Subcutaneous abdominal adipose tissue (tissue), 5 donors: ENCODE measurements around the gene PLCH1.

Experiments
- H3K27ac ChIP-seq: one replicate; pipeline ENCODE4 v1.7.0; 2013; ENCODE audit warnings: low read depth, mild to moderate bottlenecking, inconsistent platforms, low read length, moderate library complexity
- H3K27me3 ChIP-seq, 5 donors: one replicate each; pipeline ENCODE4 v1.7.0; 2013; ENCODE audit warnings: low read length in 5 of 5, inconsistent platforms in 1 of 5; ENCODE audit not compliant: control insufficient read depth in 5 of 5, insufficient read depth in 4 of 5
- H3K36me3 ChIP-seq, 5 donors: one replicate each; pipeline ENCODE4 v1.7.0; 2013; ENCODE audit warnings: low read length in 5 of 5; ENCODE audit not compliant: control insufficient read depth in 5 of 5, insufficient read depth in 5 of 5
- H3K4me1 ChIP-seq, 5 donors: one replicate each; pipeline ENCODE4 v1.7.0; 2013; ENCODE audit warnings: low read length in 5 of 5, mild to moderate bottlenecking in 3 of 5, moderate library complexity in 1 of 5; ENCODE audit not compliant: control insufficient read depth in 5 of 5, insufficient read depth in 5 of 5
- H3K4me3 ChIP-seq, 5 donors: one replicate each; pipeline ENCODE4 v1.7.0; 2013; ENCODE audit warnings: low read length in 5 of 5, low read depth in 1 of 5
- H3K9ac ChIP-seq, 5 donors: one replicate each; pipeline ENCODE4 v1.7.0; 2013; ENCODE audit warnings: low read length in 5 of 5, mild to moderate bottlenecking in 4 of 5, moderate library complexity in 3 of 5
- H3K9me3 ChIP-seq, 5 donors: one replicate each; pipeline ENCODE4 v1.7.0; 2013; ENCODE audit warnings: low read length in 5 of 5; ENCODE audit not compliant: control insufficient read depth in 5 of 5
- donor health status: healthy.
- donor health status: healthy.
- donor health status: healthy.
- donor health status: healthy.
- donor health status: healthy.

Gene PLCH1

DNA sequence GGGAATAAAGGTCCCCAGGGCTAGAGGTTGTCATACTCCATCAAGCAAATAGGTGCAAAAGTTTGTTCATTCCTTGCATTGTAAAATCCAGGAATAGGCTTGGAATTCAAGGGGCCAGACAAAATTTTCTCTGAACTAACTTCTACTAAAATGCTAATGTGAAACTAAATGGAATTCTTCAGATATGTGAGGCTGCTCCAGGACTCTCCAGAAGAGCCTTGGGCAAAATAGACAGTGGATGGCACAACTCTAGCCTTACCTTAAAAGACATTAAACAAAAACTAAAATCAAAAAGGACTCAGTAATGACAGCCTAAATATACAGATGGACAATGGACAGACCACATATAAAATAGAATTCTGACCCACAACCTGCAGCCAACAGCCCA is 320.6 kb downstream of the PLCH1 start:
- H3K4me1 ChIP-seq, result no peaks in the 10 kb centered on the region
- H3K9me3 ChIP-seq, result peaks cover 3 to 36% (median 21%) of the 10 kb centered on the region in 5 donors
- no peak overlapping the region for H3K4me3 ChIP-seq
- no peaks in the 10 kb centered on the region for H3K27me3 ChIP-seq
- H3K27ac ChIP-seq, result no peak overlapping the region
- H3K36me3 ChIP-seq, result no peaks in the 10 kb centered on the region
- H3K9ac ChIP-seq, result no peak overlapping the region

DNA sequence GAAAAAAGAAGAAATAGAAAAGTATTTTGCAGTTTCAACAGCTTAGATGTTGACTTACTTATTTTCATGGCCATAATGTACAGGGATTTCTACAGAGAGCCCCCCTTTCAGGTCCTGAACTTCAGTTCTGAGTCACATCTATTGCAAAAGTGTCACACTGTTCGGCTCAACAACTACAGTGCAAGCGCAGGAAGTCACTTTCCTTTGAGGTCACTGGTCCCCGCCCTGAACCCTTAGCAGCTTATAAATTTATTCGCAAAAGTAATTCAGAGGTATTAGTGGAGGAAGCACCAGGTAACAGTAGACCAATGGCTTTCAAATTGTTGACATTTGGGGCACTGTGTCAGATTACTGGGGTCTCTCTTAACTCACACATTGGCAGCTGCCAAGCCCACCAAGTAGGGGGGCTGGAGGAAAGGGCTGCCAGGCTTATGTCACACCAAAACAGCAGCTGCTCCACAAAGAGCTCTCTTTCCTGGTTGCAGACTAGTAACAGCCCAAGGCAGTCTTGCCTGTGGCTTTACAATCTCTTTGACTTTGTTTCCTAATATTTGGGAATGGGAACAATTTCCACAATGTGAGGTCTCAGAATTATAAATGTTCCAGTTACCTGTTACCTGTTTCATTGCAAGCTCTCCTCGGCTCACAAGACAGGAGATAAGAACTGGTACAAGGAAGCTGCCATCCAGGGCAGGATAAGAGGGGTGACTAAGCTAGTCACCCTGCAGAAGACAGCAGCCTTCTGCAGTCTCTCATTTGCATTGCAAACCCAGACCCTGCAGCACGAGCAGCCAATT is 321.1 kb downstream of the PLCH1 start:
- peaks cover 0 to 30% (median 15%) of the 10 kb centered on the region in 5 donors for H3K9me3 ChIP-seq
- H3K36me3 ChIP-seq, result no peaks in the 10 kb centered on the region
- H3K4me3 ChIP-seq, result no peak overlapping the region
- no peak overlapping the region for H3K27ac ChIP-seq
- H3K27me3 ChIP-seq, result no peaks in the 10 kb centered on the region
- no peaks in the 10 kb centered on the region for H3K4me1 ChIP-seq
- no peak overlapping the region for H3K9ac ChIP-seq

DNA sequence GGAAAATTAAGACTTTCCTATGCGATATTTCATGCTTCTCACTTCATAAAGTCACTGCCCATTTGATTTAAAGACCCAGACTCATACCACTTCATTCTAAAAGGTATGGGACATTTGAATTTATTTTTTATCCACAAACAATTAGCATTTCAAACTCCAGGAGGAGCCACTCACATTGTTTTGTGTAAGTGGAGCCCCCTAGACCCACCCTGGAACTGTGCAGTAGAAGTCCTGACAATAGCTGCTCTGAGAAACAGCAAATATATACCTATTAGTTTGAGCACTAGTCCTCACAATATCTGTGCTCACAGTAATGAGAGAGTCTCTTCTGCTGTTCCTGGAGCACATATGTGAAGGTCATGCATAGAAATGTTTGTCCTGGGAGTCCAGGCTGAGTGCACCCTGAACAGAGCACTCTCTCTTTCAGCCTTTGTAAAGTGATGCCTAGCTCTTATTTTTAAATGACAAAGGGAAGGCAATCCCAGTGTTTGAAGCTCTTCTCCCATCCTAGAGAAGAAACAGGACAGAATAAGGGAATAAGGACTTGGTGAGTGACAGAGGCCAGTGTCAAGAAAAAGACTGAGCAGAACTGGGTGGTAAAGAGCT is 323.9 kb downstream of the PLCH1 start:
- H3K9ac ChIP-seq, result no peak overlapping the region
- H3K27me3 ChIP-seq, result no peaks in the 10 kb centered on the region
- H3K36me3 ChIP-seq, result no peaks in the 10 kb centered on the region
- no peaks in the 10 kb centered on the region for H3K4me1 ChIP-seq
- H3K4me3 ChIP-seq, result no peak overlapping the region
- peaks cover 0 to 6% (median 1%) of the 10 kb centered on the region in 5 donors for H3K9me3 ChIP-seq
- H3K27ac ChIP-seq, result no peak overlapping the region

DNA sequence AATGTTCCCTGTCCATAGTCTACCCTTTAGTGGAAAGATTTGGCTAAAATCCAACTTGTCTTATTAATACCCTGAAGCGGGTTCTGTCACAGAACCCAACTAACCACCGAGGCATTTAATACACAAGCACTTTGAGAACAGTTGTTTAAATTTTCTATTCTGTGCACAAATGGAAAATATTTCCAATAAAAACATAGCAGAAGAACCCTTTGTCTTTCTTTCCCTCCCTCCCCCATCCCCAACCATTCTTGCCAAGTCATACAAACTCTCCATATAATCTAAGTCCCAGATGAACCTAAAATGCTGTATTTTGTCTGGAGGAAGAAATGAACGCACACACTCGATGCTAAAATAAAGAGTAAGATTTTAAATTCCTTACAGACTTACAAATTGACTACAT is 324.5 kb downstream of the PLCH1 start:
- H3K36me3 ChIP-seq, result no peaks in the 10 kb centered on the region
- no peak overlapping the region for H3K9ac ChIP-seq
- no peaks in the 10 kb centered on the region for H3K27me3 ChIP-seq
- H3K9me3 ChIP-seq, result peaks cover 0 to 2% (median 0%) of the 10 kb centered on the region in 5 donors
- H3K27ac ChIP-seq, result no peak overlapping the region
- no peak overlapping the region for H3K4me3 ChIP-seq
- H3K4me1 ChIP-seq, result no peaks in the 10 kb centered on the region

DNA sequence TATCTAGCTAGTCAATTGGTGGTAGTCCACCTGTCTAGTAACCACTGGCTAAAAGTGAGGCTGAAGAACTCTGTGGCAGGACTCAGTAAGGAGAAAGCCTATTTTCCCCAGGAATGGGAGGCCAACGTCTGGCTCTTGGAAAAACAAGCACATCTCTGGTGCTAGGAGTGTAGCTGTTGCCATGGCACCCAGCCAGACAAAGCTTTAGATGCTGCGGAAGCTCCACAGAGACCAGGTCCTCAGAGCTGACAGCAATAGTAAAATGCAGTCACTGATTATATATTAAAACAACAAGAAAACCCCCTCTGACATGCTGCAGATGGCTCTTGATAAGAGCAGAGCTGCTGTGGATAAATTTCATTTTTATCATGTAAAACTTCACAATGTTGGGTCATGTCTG is 326.5 kb downstream of the PLCH1 start:
- Histone ChIP-seq H3K9me3 (no peaks in the 10 kb centered on the region), H3K4me1 (no peaks in the 10 kb centered on the region), H3K36me3 (no peaks in the 10 kb centered on the region), H3K27ac (no peak overlapping the region), H3K9ac (no peak overlapping the region), H3K4me3 (no peak overlapping the region), H3K27me3 (no peaks in the 10 kb centered on the region)

DNA sequence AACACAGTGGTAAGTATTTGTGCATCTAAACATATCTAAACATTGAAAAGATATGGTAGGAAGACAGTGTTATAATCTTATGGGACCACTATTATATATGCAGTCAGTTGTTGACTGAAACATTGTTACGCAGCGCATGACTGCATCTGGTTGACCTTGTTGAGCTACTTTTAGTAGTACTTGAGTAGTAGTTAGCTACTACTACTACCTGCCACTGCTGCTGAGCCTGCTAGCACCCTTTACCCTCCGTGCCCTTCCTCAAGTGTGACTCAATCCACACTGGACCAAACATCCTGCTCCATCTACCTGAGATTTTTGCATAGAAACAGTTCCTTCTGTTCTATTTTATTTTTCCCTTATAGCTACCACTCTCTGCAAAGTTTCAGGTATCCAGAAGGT is 327.8 kb downstream of the PLCH1 start:
- H3K9ac ChIP-seq, result no peak overlapping the region
- no peaks in the 10 kb centered on the region for H3K36me3 ChIP-seq
- no peaks in the 10 kb centered on the region for H3K27me3 ChIP-seq
- H3K4me1 ChIP-seq, result no peaks in the 10 kb centered on the region
- H3K27ac ChIP-seq, result no peak overlapping the region
- no peaks in the 10 kb centered on the region for H3K9me3 ChIP-seq
- no peak overlapping the region for H3K4me3 ChIP-seq

DNA sequence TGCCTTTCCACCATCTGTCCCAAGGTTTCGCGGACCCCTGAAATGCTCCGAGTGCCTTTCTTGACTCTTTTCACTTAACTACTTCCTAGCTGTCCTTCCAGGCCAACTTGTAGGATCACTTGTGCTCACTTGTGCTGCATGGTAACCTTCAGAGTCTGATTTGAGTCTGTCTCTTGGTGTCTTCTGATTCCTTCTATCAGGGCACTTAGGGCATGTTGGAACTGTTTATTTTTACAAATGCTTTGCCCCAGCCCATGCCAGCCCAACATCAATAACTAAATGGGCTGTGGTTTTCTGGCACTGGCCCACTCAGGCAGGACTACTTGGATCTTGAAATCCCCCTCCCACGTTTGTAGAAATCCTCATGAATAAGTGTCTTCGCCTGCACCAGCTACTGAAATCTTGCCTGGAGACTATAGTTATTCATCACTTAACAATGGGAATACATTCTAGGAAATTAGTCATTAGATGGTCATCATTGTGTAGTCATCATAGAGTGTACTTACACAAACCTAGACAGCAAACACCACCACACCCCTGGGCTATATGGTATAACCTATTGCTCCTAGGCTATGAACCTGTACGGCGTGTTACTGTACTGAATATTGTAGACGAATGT is 328.3 kb downstream of the PLCH1 start:
- H3K36me3 ChIP-seq, result no peaks in the 10 kb centered on the region
- no peak overlapping the region for H3K27ac ChIP-seq
- H3K4me1 ChIP-seq, result no peaks in the 10 kb centered on the region
- no peak overlapping the region for H3K9ac ChIP-seq
- H3K27me3 ChIP-seq, result no peaks in the 10 kb centered on the region
- H3K4me3 ChIP-seq, result no peak overlapping the region
- H3K9me3 ChIP-seq, result no peaks in the 10 kb centered on the region

DNA sequence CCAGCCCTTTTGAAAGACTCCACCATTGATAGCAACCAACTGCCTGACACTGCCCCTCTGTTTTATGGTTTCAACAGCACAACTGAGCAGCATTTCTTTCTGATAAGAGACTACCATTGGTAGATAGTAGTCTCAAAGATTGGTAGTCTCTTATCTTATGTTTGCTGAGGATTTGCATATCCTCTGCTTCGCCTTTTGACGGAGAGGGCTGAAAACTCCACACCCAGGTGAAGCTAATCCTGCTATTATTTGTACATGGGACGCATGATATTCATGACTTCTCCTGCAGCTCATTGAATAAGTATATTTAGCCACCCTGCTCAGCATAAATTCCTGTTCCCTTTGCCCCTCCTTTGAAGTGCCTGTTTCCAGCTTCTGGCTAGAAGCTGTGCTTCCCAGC is 332.0 kb downstream of the PLCH1 start:
- no peak overlapping the region for H3K9ac ChIP-seq
- H3K4me1 ChIP-seq, result no peaks in the 10 kb centered on the region
- H3K27me3 ChIP-seq, result no peaks in the 10 kb centered on the region
- no peak overlapping the region for H3K27ac ChIP-seq
- H3K36me3 ChIP-seq, result no peaks in the 10 kb centered on the region
- H3K4me3 ChIP-seq, result no peak overlapping the region
- no peaks in the 10 kb centered on the region for H3K9me3 ChIP-seq

DNA sequence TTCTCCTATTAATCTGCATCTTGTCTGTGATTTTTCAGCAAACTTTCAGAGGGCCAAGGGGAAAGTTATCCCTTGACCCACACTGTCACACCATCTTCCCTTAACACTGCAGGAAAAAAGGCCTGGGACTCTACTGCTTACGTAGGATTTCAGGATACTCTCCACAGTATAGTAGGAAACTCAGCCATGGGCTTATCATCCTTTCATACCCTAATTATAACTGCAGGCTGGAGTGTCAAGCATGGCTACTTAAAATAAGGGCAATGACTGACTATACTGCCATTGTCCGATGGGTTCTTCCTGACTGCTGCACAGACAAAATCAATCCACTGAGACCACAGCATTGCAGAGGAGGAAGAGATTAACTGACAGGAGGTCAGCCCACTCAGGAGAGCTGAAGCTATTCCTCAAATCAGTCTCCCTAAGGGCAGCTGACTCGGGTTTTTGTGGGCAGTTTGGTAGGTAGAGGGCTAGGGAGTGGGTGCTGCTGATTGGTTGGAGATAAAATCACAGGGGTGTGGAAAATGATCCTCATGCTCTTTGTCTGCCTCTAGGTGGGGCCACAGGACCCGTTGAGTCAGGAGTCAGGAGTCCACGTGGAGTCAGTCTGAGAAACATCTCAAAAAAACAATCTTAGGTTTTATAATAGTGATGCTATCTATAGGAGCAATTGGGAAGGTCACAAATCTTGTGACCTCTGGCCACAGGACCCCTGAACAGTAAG is 333.2 kb downstream of the PLCH1 start:
- Histone ChIP-seq H3K27ac (no peak overlapping the region), H3K36me3 (no peaks in the 10 kb centered on the region), H3K27me3 (no peaks in the 10 kb centered on the region), H3K9me3 (no peaks in the 10 kb centered on the region), H3K4me3 (no peak overlapping the region), H3K9ac (no peak overlapping the region), H3K4me1 (no peaks in the 10 kb centered on the region)

DNA sequence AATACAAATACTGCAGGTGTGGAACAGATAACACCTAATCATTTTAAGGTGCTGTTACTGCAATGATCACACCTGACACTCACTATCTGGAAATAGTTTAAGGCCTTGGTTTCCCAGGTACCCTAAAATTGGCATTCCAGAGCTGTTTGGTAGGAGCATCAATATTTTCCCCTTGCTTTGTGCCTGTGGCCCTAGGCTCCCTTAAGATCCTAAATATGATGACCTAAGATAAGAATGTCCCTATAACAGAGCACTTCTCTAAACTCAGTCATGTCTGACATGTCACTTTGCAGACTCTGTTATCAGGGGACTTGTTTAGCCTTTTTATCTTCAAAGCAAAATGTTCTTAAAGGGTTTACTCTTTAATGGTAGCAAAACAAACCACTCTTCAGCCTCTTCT is 335.5 kb downstream of the PLCH1 start:
- H3K9ac ChIP-seq, result no peak overlapping the region
- H3K27ac ChIP-seq, result no peak overlapping the region
- H3K36me3 ChIP-seq, result no peaks in the 10 kb centered on the region
- H3K4me3 ChIP-seq, result no peak overlapping the region
- no peaks in the 10 kb centered on the region for H3K4me1 ChIP-seq
- no peaks in the 10 kb centered on the region for H3K27me3 ChIP-seq
- no peaks in the 10 kb centered on the region for H3K9me3 ChIP-seq
